ENCODE measurements around the gene PMPCA.
A peak's percentile ranks its signal among the peaks of the same experiment; 100 is the strongest.

Gene PMPCA

DNA sequence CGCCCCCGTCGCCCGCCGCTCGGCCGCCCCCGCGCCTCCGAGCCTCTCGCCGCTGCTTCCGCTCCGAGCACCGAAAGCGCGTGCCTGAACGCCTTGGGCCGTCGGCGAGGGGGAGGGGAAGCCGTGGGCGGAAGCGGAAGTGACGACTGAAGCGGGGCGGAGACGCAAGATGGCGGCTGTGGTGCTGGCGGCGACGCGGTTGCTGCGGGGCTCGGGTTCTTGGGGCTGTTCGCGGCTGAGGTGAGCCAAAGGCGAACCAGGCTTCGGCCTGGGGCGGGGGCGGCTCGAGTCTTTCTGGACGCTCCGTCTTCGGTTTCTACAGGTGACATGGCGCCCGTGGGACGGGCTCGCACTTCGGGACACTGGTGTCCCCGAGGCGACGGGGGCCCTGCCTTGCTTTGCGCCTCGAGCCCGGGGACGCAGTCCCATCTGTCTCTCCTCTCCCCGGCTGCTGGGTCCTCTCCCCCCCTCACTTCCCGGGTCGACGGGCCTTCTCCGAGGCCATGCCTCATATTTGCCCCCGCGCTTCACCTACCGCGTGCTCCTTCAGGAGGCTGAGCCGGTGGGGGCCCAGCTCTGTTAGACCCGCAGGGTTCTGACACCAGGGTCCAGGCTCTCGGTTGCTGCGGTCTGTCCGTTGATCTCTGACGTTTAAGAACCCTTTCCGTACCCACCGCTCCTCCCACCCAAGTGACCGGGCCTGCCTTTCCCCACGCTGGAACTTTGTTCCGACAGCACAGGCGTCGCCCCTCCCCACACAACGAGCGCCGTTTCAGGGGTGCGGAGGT lies at the start of gene PMPCA, which contains the start of gene ENTR1:
Gene PMPCA (plus strand): TSS at position 159 of the 788 bp plus-strand sequence. CDS start 11 bp downstream, at position 170.
Gene ENTR1 (minus strand): TSS at position 115 of the 788 bp plus-strand sequence. CDS start 217 bp downstream, outside the sequence.
- peak; percentile 87 to 99 (median 98) for DNase-seq (ENCODE audit: low read depth in 2 of 3, low spot score in 2 of 3)

GRCh38 chr9:136361047-136361753 lies 49.3 kb upstream of the PMPCA start:
- no peak for DNase-seq (ENCODE audit: low read depth in 2 of 3, low spot score in 2 of 3)

- no peak for DNase-seq (ENCODE audit: low read depth in 2 of 3, low spot score in 2 of 3)
Observed at GRCh38 chr9:136361754-136362449, 48.6 kb upstream of the PMPCA start.

DNA sequence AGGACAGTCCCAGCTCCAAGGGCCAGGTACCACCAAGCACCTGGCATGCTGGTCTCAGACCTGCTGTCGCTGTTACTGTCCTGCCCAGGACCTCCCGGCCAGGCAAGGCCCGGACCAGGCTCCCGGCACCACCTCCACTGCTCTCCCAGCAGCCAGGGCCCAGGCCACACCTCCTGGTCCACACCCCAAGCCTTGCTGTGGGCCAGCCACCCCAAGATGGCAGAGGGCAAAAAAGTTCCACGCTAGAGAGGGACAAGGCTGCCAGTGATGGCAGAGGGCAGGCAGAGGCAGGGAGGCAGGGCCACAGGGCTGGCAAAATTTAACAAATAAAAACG lies 48.0 kb upstream of the PMPCA start:
- DNase-seq (ENCODE audit: low read depth in 2 of 3, low spot score in 2 of 3): no peak

- peak; percentile 85 to 94 (median 90) for DNase-seq (ENCODE audit: low read depth in 2 of 3, low spot score in 2 of 3)
Observed at GRCh38 chr9:136363106-136363948, 47.1 kb upstream of the PMPCA start, which contains the start of gene DNLZ. Gene DNLZ, minus strand, starts transcription at chr9:136363744. Its CDS starts 30 bp downstream, at chr9:136363714.

DNA sequence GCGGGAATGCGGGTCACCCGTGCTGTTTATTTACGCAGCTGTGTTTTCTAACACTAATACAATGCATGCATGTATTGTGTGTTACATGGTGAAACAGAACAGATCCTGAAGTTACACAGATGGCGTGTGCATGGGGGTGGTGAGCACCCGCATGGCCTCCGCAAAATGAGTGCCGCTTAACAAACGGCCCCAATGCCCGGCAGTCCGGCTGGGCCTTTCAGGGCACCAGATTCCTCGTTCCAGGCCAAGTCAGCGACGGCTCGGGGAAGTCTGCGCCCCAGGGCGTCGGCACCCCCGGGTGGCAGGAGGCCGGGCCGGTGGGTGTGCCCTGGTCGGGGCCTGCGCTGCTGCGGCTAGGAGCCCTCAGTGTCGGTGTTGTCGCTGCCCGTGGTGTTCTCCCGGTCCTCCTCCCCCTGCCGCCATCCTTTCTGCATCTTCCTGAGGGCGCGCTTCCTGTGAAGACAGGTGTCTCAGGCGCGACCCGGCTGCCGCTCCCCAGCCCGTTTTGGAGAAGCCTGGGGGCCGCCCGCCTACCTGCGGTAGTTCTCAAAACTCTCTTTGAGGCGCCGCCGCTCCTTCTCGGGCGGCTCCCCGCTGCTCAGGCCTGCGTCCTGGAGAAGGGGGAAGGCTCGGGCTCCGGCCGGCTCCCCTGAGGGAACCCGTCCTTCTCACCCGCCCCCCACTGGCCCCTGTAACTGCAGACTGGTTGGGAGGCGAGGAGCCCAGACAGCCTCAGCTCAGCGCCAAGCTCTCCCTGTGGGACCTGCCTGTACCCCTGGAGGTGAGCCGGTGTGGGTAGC lies 46.3 kb upstream of the PMPCA start:
- no peak for DNase-seq (ENCODE audit: low read depth in 2 of 3, low spot score in 2 of 3)

GRCh38 chr9:136364942-136365774 lies 45.3 kb upstream of the PMPCA start:
- DNase-seq (ENCODE audit: low read depth in 2 of 3, low spot score in 2 of 3): no peak

- no peak for DNase-seq (ENCODE audit: low read depth in 2 of 3, low spot score in 2 of 3)
Observed at GRCh38 chr9:136365775-136366222, 44.7 kb upstream of the PMPCA start.

DNA sequence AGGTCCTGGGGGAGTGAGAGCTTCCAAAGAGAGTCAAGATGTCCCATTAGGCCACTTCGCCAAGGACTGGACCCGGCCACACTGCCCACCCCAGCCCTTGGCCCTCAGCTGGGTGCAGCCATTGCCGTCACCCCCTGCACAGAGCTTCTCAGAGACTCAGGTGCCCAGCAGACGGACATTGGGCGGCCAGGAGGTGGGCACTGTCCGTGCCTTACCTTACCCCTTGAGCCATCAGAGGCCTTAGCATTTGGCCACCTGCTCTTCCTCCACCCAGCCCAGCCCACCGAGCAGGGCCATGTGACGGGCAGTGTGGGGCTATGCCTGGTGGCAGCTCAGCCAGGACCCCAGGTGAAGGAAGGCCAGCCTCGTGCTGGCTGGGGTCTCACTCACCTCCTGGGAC lies 43.6 kb upstream of the PMPCA start:
- no peak for DNase-seq (ENCODE audit: low read depth in 2 of 3, low spot score in 2 of 3)

DNA sequence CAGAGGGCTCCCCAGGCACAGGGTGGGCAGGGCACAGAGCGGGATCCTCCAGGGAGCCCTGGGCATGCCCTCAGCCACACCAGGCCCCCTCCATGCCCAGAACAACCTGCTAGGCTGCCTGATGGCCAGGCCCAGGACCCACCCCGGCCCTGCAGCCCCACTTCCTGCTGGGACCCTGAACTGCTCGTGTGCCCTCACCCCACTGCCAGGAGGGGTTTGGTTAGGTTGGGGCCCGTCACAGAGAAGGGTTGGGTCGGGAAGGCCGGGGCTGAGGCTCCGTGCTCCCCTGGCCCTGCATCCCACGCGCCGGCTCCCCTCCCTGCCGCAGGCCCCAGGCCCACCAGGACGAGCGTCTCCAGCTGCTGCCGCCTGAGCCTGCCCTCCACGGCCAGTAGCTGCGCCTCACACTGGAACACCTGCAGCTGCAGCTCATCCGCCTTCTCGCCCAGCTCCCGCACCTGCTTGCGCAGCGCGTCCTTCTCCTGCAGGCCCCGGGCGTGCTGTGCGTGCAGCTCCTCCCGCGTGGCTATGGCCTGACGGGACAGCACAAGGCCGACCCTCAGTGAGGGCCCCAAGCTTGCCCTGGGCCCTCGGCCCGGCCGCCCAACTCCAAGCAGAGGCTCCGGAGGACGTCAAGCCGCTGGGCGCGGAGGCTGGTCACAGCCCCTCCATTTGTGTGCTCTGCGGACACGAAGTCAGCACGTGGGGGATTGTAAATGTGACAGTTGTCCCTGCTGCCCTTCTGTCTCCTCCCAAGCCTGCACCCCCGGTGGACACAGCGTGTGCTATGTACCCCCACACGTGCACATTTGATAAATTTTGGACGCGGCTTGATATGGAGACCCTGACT lies 42.9 kb upstream of the PMPCA start:
- no peak for DNase-seq (ENCODE audit: low read depth in 2 of 3, low spot score in 2 of 3)

- DNase-seq (ENCODE audit: low read depth in 2 of 3, low spot score in 2 of 3): no peak
Observed at GRCh38 chr9:136368190-136368589, 42.3 kb upstream of the PMPCA start.

DNA sequence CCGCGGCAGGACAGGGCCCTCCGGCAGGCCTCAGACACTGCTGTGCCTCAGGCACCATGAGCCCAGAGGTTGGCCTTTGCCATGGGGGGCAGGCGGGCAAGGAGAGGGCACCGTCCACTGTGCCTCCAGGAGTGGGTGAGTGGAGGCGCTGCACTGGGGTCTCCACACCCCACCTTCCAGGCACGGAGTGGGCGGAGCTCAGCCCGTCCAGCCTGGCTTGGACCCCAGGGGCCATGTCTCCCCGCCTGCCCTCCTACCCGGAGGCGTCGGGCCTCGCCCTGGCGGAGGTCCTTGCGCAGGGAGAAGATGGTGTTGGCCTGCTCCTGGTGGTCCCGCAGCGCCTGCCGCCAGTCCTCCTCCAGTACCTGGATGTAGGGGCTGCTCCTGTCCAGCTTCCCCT lies 40.4 kb upstream of the PMPCA start:
- DNase-seq (ENCODE audit: low read depth in 2 of 3, low spot score in 2 of 3): no peak

GRCh38 chr9:136370687-136371532 lies 39.5 kb upstream of the PMPCA start:
- DNase-seq (ENCODE audit: low read depth in 2 of 3, low spot score in 2 of 3): no peak

GRCh38 chr9:136371533-136371880 lies 39.0 kb upstream of the PMPCA start:
- DNase-seq (ENCODE audit: low read depth in 2 of 3, low spot score in 2 of 3): no peak

DNA sequence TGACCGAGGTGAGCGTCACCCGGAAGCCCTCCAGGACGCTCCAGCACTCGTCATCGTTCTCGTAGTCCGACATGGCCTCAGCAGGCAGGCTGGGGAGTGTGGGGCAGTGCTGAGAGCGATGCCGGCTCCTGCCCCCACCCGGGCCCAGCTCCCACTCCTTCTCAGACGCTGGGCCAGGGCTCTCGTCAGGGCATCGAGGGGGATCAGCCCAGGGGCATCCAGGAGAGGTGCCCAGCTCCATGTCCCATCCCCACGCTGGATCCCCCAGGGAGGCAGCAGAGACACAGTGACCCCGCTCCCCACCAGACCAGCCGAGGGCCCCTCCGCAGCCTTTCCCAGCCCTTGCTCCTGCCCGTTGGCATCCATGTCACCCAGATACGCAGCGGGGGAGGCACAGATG lies 38.5 kb upstream of the PMPCA start:
- no peak for DNase-seq (ENCODE audit: low read depth in 2 of 3, low spot score in 2 of 3)

GRCh38 chr9:136372561-136373299 lies 37.7 kb upstream of the PMPCA start:
- DNase-seq (ENCODE audit: low read depth in 2 of 3, low spot score in 2 of 3): no peak
